Left kidney (tissue), 2 donors: Measurements from ENCODE around the gene IFITM10. TPM values are rescaled to one million over a fixed set of nuclear protein-coding genes. Genes with fewer than 3 reads are reported as not detected.

ENCODE experiments used
- DNase-seq: peaks from one replicate; pipeline ENCODE4 v3.0.0-alpha.2; 2013
- polyA plus RNA-seq: library from polyadenylated mRNA; unstranded; fragments of 120-200 nt; gene quantifications from one replicate; pipeline ENCODE4 v1.2.1, GENCODE V29; 2013; ENCODE audit not compliant: insufficient read length

Gene IFITM10
- polyA plus RNA-seq, 1 donor: 0.22 TPM

- no peak for DNase-seq
Measured at GRCh38 chr11:1717745-1718144, 32.6 kb downstream of the IFITM10 start.

- no peak for DNase-seq
Measured at GRCh38 chr11:1714908-1715885, 35.2 kb downstream of the IFITM10 start.

GRCh38 chr11:1708716-1709115, 41.7 kb downstream of the IFITM10 start:
- DNase-seq: no peak

GRCh38 chr11:1707751-1708150, 42.6 kb downstream of the IFITM10 start:
- no peak for DNase-seq

- DNase-seq: no peak
Measured at GRCh38 chr11:1706634-1707400, 43.6 kb downstream of the IFITM10 start.

GRCh38 chr11:1705126-1706052, 45.0 kb downstream of the IFITM10 start:
- DNase-seq: no peak

GRCh38 chr11:1703146-1703545, 47.2 kb downstream of the IFITM10 start:
- DNase-seq: no peak

GRCh38 chr11:1702506-1702905, 47.9 kb downstream of the IFITM10 start:
- DNase-seq: no peak

GRCh38 chr11:1701091-1701807, 49.1 kb downstream of the IFITM10 start:
- no peak for DNase-seq

GRCh38 chr11:1699771-1700170, 50.6 kb downstream of the IFITM10 start:
- no peak for DNase-seq

- DNase-seq: no peak
Measured at GRCh38 chr11:1696608-1697570, 53.5 kb downstream of the IFITM10 start, which contains the start of gene KRTAP5-6. TSS of gene KRTAP5-6 (plus strand) at chr11:1697195. CDS start at chr11:1697246, 51 bp downstream.

- DNase-seq: no peak
Measured at GRCh38 chr11:1695548-1696108, 54.8 kb downstream of the IFITM10 start.

GRCh38 chr11:1694846-1695547, 55.4 kb downstream of the IFITM10 start:
- DNase-seq: no peak

- DNase-seq: peak; percentile 83
Measured at GRCh38 chr11:1694064-1694845, 56.1 kb downstream of the IFITM10 start.

- DNase-seq: peak; percentile 79
Measured at GRCh38 chr11:1693327-1694063, 56.9 kb downstream of the IFITM10 start.

GRCh38 chr11:1692708-1693326, 57.6 kb downstream of the IFITM10 start:
- no peak for DNase-seq
